ENCODE results near the gene ZRSR2.
"Not testable (repeated sequence)": the region's sequence is repeated elsewhere in the genome, so short reads cannot be mapped to it uniquely, and the experiment has no call there.

ZRSR2 gene

GRCh38 chrX:15789979-15790768 lies at the start of gene ZRSR2:
ZRSR2 (plus strand) TSS chrX:15790484; CDS start chrX:15790496, 12 bp downstream.
- no peaks in the 10 kb centered on the region for H3K9me3 Mint-ChIP-seq
- peaks cover 5 to 19% of the 10 kb centered on the region in 2 donors for H3K36me3 Mint-ChIP-seq
- DNase-seq = peak; percentile 92
- H3K4me1 Mint-ChIP-seq = peaks cover 0 to 10% of the 10 kb centered on the region in 2 donors
- H3K27me3 Mint-ChIP-seq = no peaks in the 10 kb centered on the region
- peak; percentile 91 to 93 for ATAC-seq (replicated peaks)
- no peak within 1 kb of the TSS for H3K4me3 Mint-ChIP-seq
- no peak within 1 kb of the TSS for H3K27ac Mint-ChIP-seq

- ATAC-seq (replicated peaks) (no peak), DNase-seq (no peak)
- H3K4me1 Mint-ChIP-seq = peaks cover 10 to 27% of the 10 kb centered on the region in 2 donors
- peaks cover 6 to 58% of the 10 kb centered on the region in 2 donors for H3K36me3 Mint-ChIP-seq
- peaks cover 0 to 3% of the 10 kb centered on the region in 2 donors for H3K9me3 Mint-ChIP-seq
- no peak overlapping the region for H3K27ac Mint-ChIP-seq
- H3K4me3 Mint-ChIP-seq = no peak overlapping the region
- no peaks in the 10 kb centered on the region for H3K27me3 Mint-ChIP-seq
Measured at GRCh38 chrX:15744181-15744867, 46.0 kb upstream of the ZRSR2 start.

GRCh38 chrX:15745179-15745578 lies 45.1 kb upstream of the ZRSR2 start:
- no peak for ATAC-seq (replicated peaks)
- Mint-ChIP-seq H3K9me3 (peaks cover 0 to 3% of the 10 kb centered on the region in 2 donors), H3K36me3 (peaks cover 6 to 59% of the 10 kb centered on the region in 2 donors), H3K4me1 (peaks cover 14 to 33% of the 10 kb centered on the region in 2 donors), H3K4me3 (no peak overlapping the region), H3K27me3 (no peaks in the 10 kb centered on the region), H3K27ac (no peak overlapping the region)
- no peak for DNase-seq

- not testable (repeated sequence) for H3K9me3 Mint-ChIP-seq; H3K27ac Mint-ChIP-seq; H3K4me3 Mint-ChIP-seq; H3K27me3 Mint-ChIP-seq; DNase-seq; ATAC-seq (replicated peaks)
- peaks cover 6 to 63% of the 10 kb centered on the region in 2 donors for H3K36me3 Mint-ChIP-seq
- peaks cover 21 to 46% of the 10 kb centered on the region in 2 donors for H3K4me1 Mint-ChIP-seq
Measured at GRCh38 chrX:15746651-15747050, 43.6 kb upstream of the ZRSR2 start.

- Mint-ChIP-seq H3K4me3 (no peak overlapping the region), H3K9me3 (peaks cover 0 to 3% of the 10 kb centered on the region in 2 donors), H3K4me1 (peaks cover 21 to 42% of the 10 kb centered on the region in 2 donors), H3K27ac (no peak overlapping the region), H3K27me3 (no peaks in the 10 kb centered on the region), H3K36me3 (peaks cover 6 to 55% of the 10 kb centered on the region in 2 donors)
- no peak for ATAC-seq (replicated peaks)
- no peak for DNase-seq
Measured at GRCh38 chrX:15747626-15748173, 42.6 kb upstream of the ZRSR2 start.

- Mint-ChIP-seq H3K9me3 (peaks cover 0 to 2% of the 10 kb centered on the region in 2 donors), H3K4me1 (peaks cover 16 to 32% of the 10 kb centered on the region in 2 donors), H3K27ac (peak overlapping the region; percentile 92), H3K4me3 (no peak overlapping the region), H3K27me3 (no peaks in the 10 kb centered on the region), H3K36me3 (peaks cover 2 to 47% of the 10 kb centered on the region in 2 donors)
- ATAC-seq (replicated peaks) (no peak), DNase-seq (no peak)
Measured at GRCh38 chrX:15748841-15749240, 41.4 kb upstream of the ZRSR2 start.

- Mint-ChIP-seq H3K9me3 (peaks cover 0 to 2% of the 10 kb centered on the region in 2 donors), H3K27ac (peak overlapping the region; percentile 95), H3K36me3 (peaks cover 2 to 44% of the 10 kb centered on the region in 2 donors), H3K4me1 (peaks cover 16 to 32% of the 10 kb centered on the region in 2 donors), H3K4me3 (peak overlapping the region; percentile 2 to 50), H3K27me3 (no peaks in the 10 kb centered on the region)
- DNase-seq = no peak
- ATAC-seq (replicated peaks) = peak; percentile 90 to 93
Measured at GRCh38 chrX:15749642-15750610, 40.4 kb upstream of the ZRSR2 start.

GRCh38 chrX:15750611-15751154 lies 39.6 kb upstream of the ZRSR2 start:
- peak overlapping the region in 1 of 2 donors; percentile 47 for H3K4me3 Mint-ChIP-seq
- peaks cover 0 to 2% of the 10 kb centered on the region in 2 donors for H3K9me3 Mint-ChIP-seq
- H3K36me3 Mint-ChIP-seq = peaks cover 2 to 44% of the 10 kb centered on the region in 2 donors
- peaks cover 16 to 32% of the 10 kb centered on the region in 2 donors for H3K4me1 Mint-ChIP-seq
- DNase-seq (no peak), ATAC-seq (replicated peaks) (no peak)
- H3K27ac Mint-ChIP-seq = peak overlapping the region; percentile 95
- H3K27me3 Mint-ChIP-seq = no peaks in the 10 kb centered on the region

GRCh38 chrX:15751155-15751819 lies 39.0 kb upstream of the ZRSR2 start:
- Mint-ChIP-seq H3K27ac (peak overlapping the region; percentile 95), H3K4me1 (peaks cover 16 to 32% of the 10 kb centered on the region in 2 donors), H3K4me3 (peak overlapping the region; percentile 45 to 47), H3K9me3 (peaks cover 0 to 2% of the 10 kb centered on the region in 2 donors), H3K36me3 (peaks cover 3 to 44% of the 10 kb centered on the region in 2 donors), H3K27me3 (no peaks in the 10 kb centered on the region)
- ATAC-seq (replicated peaks) = peak; percentile 61 to 69
- no peak for DNase-seq

GRCh38 chrX:15755091-15755490 lies 35.2 kb upstream of the ZRSR2 start:
- Mint-ChIP-seq H3K9me3 (no peaks in the 10 kb centered on the region), H3K27me3 (no peaks in the 10 kb centered on the region), H3K36me3 (peaks cover 2 to 18% of the 10 kb centered on the region in 2 donors), H3K4me3 (no peak overlapping the region), H3K4me1 (peaks cover 7 to 14% of the 10 kb centered on the region in 2 donors), H3K27ac (no peak overlapping the region)
- DNase-seq (no peak), ATAC-seq (replicated peaks) (no peak)

- Mint-ChIP-seq H3K36me3 (peaks cover 2 to 5% of the 10 kb centered on the region in 2 donors), H3K4me3 (no peak overlapping the region), H3K27me3 (no peaks in the 10 kb centered on the region), H3K27ac (no peak overlapping the region), H3K4me1 (peaks cover 2 to 5% of the 10 kb centered on the region in 2 donors), H3K9me3 (no peaks in the 10 kb centered on the region)
- no peak for DNase-seq
- no peak for ATAC-seq (replicated peaks)
Measured at GRCh38 chrX:15758140-15758539, 32.1 kb upstream of the ZRSR2 start.

GRCh38 chrX:15759886-15760285 lies 30.4 kb upstream of the ZRSR2 start:
- DNase-seq; H3K36me3 Mint-ChIP-seq; H3K27ac Mint-ChIP-seq; H3K4me3 Mint-ChIP-seq; H3K9me3 Mint-ChIP-seq; H3K27me3 Mint-ChIP-seq; ATAC-seq (replicated peaks); H3K4me1 Mint-ChIP-seq: not testable (repeated sequence)
